Testis (tissue), 3 donors: ENCODE measurements around the gene ARR3. TPM values are rescaled to one million over a fixed set of nuclear protein-coding genes. Genes with fewer than 3 reads are reported as not detected.

ENCODE experiments used
- DNase-seq: peaks from one replicate; pipeline ENCODE4 v3.0.0-alpha.2; 2019
- H3K27ac ChIP-seq, 2 donors: fragments of 200-600 bp; sonication (generic); one replicate each; pipeline ENCODE4 v1.5.1; 2019
- H3K27me3 ChIP-seq: fragments of 200-600 bp; sonication (generic); one replicate; pipeline ENCODE4 v1.5.1; 2019
- H3K36me3 ChIP-seq: fragments of 200-600 bp; sonication (generic); one replicate; pipeline ENCODE4 v1.5.1; 2017; ENCODE audit warnings: low read depth; ENCODE audit errors: missing control alignments
- H3K4me1 ChIP-seq: fragments of 200-600 bp; sonication (generic); one replicate; pipeline ENCODE4 v1.5.1; 2019
- H3K4me3 ChIP-seq, 2 donors: fragments of 200-600 bp; sonication (generic); one replicate each; pipeline ENCODE4 v1.5.1; 2017 to 2019
- H3K9me3 ChIP-seq: fragments of 200-600 bp; sonication (generic); one replicate; pipeline ENCODE4 v1.5.1; 2017
- POLR2A ChIP-seq: fragments of 450-650 bp; IDR thresholded peaks from one replicate; pipeline ENCODE4 v1.6.1; 2017; ENCODE audit warnings: antibody characterized with exemption, mild to moderate bottlenecking, moderate library complexity
- WGBS, 2 donors: methylation state at CpG; one replicate each; pipeline ENCODE4 v1.1.5; 2018; 5-methylcytosine and 5-hydroxymethylcytosine counted together
- intact Hi-C: fragments of 100-400 bp; cut with DNase I; formaldehyde crosslinking; loops from one replicate; pipeline ENCODE4 v1.15.1; 2023; ENCODE audit warnings: low total_unique reads
- polyA plus RNA-seq: library from polyadenylated mRNA; stranded (reverse); fragments of 350-450 nt; fragmentation: Illumina TruSeq; extraction: RNeasy Lipid Tissue Mini Kit (QIAGEN cat#74804); gene quantifications from one replicate; pipeline ENCODE4 v1.2.3, GENCODE V29; 2014; ENCODE audit warnings: low read depth, low replicate concordance; ENCODE audit not compliant: insufficient read depth
- total RNA-seq, 2 donors: library from RNA; depleted of rRNA; stranded (reverse); fragments of >200 nt; gene quantifications; one replicate each; pipeline ENCODE4 v1.2.3, GENCODE V29; 2016
- TF ChIP-seq, protein P1 (sequence below), 3 experiments: fragments of 450-650 bp in 2 of 3; fragments of 200-600 bp in 1 of 3; sonication (generic) in 1 of 3; IDR thresholded peaks; one replicate each; pipeline ENCODE4 v1.5.1; 2016 to 2019; ENCODE audit warnings: antibody characterized with exemption in 3 of 3, mild to moderate bottlenecking in 2 of 3, moderate library complexity in 1 of 3

ARR3 gene
- total and polyA plus RNA-seq, 3 donors from 2014 or later: not detected

DNA sequence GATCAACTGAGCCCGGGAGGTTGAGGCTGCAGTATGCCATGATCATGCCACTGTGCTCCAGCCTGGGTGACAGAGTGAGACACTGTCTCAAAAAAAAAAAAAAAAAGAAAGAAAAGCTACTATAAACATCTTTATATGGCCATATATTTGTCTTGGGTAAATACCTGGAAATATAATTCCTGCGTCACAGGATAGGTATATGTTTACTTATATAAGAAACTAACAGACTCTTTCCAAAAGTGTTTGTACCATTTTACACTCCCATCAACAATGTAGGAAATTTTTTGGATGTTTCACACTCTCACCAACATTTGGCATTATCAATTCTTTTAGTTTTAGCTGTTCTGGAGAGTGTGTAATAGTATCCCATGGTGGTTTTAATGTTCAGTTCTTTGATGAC is 20.9 kb upstream of the ARR3 start:
- Histone ChIP-seq H3K9me3 (no peaks in the 10 kb centered on the region), H3K4me1 (no peaks in the 10 kb centered on the region), H3K27me3 (no peaks in the 10 kb centered on the region), H3K4me3 (no peak overlapping the region), H3K27ac (no peak overlapping the region), H3K36me3 (no peaks in the 10 kb centered on the region)
- TF ChIP-seq, protein P1, sequence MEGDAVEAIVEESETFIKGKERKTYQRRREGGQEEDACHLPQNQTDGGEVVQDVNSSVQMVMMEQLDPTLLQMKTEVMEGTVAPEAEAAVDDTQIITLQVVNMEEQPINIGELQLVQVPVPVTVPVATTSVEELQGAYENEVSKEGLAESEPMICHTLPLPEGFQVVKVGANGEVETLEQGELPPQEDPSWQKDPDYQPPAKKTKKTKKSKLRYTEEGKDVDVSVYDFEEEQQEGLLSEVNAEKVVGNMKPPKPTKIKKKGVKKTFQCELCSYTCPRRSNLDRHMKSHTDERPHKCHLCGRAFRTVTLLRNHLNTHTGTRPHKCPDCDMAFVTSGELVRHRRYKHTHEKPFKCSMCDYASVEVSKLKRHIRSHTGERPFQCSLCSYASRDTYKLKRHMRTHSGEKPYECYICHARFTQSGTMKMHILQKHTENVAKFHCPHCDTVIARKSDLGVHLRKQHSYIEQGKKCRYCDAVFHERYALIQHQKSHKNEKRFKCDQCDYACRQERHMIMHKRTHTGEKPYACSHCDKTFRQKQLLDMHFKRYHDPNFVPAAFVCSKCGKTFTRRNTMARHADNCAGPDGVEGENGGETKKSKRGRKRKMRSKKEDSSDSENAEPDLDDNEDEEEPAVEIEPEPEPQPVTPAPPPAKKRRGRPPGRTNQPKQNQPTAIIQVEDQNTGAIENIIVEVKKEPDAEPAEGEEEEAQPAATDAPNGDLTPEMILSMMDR (IDR thresholded peaks at IDR 0.05): no peak
- WGBS, 2 donors: 91 to 100% methylated on average over 1 to 2 of the region's 2 CpGs
- intact Hi-C loops: no loop called here
- no peak for DNase-seq

DNA sequence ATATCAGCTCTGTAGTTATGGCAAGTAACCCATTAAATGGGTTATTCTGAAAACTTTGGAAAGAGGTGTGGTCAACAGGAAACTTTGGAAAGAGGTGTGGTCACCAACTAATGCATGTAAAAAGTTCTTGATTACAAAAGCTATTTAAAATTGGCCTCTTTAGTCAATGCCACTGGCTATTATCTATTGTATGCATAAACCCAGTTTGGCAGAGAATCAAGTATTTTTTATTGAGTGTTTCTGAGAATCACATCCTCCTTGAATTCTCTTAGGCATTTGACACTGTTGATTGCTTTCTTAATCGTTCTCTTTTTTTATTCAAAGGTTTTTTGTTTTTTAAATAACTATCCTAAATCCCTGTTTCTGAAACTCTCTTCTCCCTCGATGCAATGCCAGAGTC is 15.6 kb upstream of the ARR3 start:
- H3K36me3 ChIP-seq: no peaks in the 10 kb centered on the region
- no peak for DNase-seq
- H3K27ac ChIP-seq: no peak overlapping the region
- 78 to 84% methylated on average over 2 of the region's 2 CpGs for WGBS, 2 donors
- no peaks in the 10 kb centered on the region for H3K9me3 ChIP-seq
- no peak overlapping the region for H3K4me3 ChIP-seq
- TF ChIP-seq, protein P1 (IDR thresholded peaks at IDR 0.05): no peak
- TF ChIP-seq POLR2A: no peak
- H3K4me1 ChIP-seq: no peaks in the 10 kb centered on the region
- no peaks in the 10 kb centered on the region for H3K27me3 ChIP-seq
- intact Hi-C loops: no loop called here

DNA sequence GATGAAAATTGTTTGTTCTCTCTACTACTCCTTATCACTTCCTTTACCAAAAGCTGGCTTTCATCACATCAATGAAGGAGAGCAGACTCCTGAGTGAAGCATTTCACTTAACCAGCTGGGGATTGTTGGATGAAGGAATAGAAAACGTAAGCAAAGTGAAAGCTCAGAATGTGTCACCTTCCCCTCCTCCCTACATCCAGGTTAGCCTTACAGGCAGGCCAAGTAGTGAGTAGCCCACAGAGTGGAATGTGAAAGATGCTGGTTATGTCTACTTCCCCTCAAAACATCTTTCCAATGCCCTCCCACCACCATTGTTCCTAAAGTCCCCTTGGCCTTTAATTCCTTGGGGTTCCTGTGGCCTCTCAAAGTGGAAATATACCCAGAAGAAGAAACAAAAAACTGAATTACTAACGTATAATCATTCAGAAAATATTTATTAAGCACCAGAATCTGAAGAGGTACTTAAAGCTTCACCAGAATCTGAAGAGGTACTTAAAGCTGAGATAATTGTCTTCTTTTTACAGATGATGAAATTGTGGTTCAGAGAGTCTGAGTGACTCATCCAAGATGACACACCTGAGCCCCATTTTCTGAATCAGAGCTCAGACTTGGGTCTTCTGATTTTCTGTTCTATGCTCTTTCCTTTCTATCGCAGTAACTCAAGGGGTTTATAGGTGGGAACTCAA is 14.6 kb upstream of the ARR3 start:
- Histone ChIP-seq H3K4me1 (no peaks in the 10 kb centered on the region), H3K27ac (no peak overlapping the region), H3K27me3 (no peaks in the 10 kb centered on the region), H3K36me3 (no peaks in the 10 kb centered on the region), H3K9me3 (no peaks in the 10 kb centered on the region), H3K4me3 (no peak overlapping the region)
- 93 to 100% methylated on average over 3 of the region's 3 CpGs for WGBS, 2 donors
- intact Hi-C loops: no loop called here
- DNase-seq: no peak
- no peak for TF ChIP-seq POLR2A
- TF ChIP-seq, protein P1 (IDR thresholded peaks at IDR 0.05): no peak

DNA sequence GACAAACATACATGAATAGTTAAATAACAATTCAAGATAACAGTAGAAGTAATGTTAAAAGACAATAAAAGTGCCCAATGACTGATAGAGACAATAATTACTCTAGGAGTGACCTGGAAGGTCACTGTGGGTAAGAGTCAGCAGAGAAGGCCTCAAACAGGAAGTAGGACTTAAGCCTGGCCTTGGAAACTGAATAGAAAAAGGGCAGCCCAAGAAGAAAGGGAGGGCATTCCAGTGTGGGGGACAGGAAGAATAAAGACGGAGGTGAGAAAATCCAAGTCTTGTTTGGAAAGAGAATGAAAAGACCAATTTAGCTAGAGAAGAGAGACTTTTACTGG is 14.1 kb upstream of the ARR3 start:
- 79 to 80% methylated on average over 1 of the region's 1 CpG for WGBS, 2 donors
- Histone ChIP-seq H3K27ac (no peak overlapping the region), H3K9me3 (no peaks in the 10 kb centered on the region), H3K27me3 (no peaks in the 10 kb centered on the region), H3K36me3 (no peaks in the 10 kb centered on the region), H3K4me3 (no peak overlapping the region), H3K4me1 (no peaks in the 10 kb centered on the region)
- intact Hi-C loops: no loop called here
- DNase-seq: no peak
- TF ChIP-seq POLR2A: no peak
- TF ChIP-seq, protein P1 (IDR thresholded peaks at IDR 0.05): no peak

DNA sequence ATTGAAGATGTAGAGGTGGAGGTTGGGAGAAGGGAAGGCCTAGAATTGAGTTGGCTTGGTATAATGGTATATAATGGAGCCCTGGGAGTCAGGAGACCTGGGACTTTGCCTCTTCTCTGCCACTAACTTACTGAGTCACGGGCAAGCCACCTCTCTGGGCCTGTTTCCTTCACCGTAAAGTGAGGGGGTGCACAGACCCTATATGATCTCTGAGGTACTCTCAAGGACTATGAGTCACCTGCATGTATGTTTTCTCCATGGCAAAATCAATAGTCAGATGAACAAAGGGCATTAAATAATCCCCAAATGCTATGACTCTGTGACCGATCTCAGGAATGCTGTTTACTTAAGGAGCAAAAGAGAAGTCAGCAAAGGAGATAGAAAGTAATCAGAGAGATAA is 13.2 kb upstream of the ARR3 start:
- Histone ChIP-seq H3K4me3 (no peak overlapping the region), H3K9me3 (no peaks in the 10 kb centered on the region), H3K4me1 (no peaks in the 10 kb centered on the region), H3K27ac (no peak overlapping the region), H3K27me3 (no peaks in the 10 kb centered on the region), H3K36me3 (no peaks in the 10 kb centered on the region)
- intact Hi-C loops: no loop called here
- TF ChIP-seq, protein P1 (IDR thresholded peaks at IDR 0.05): no peak
- TF ChIP-seq POLR2A: no peak
- 97 to 100% methylated on average over 1 to 3 of the region's 3 CpGs for WGBS, 2 donors
- no peak for DNase-seq
